ENCODE results near the gene SDCCAG8. TPM values are rescaled to one million over a fixed set of nuclear protein-coding genes. Genes with fewer than 3 reads are reported as not detected.
"Not testable (repeated sequence)": the region's sequence is repeated elsewhere in the genome, so short reads cannot be mapped to it uniquely, and the experiment has no call there.

Gene SDCCAG8
- total RNA-seq, 1 donor from 2014 or later, result 24.5 TPM

- H3K79me2 ChIP-seq (ENCODE audit: insufficient read depth, low read length), result peaks cover 5% of the 10 kb centered on the region
- Mint-ChIP-seq H3K4me3 (ENCODE audit: unreplicated experiment) (no peak overlapping the region), H3K27ac (ENCODE audit: unreplicated experiment) (no peak overlapping the region), H3K9me3 (ENCODE audit: unreplicated experiment) (no peaks in the 10 kb centered on the region), H3K27me3 (ENCODE audit: low read depth, unreplicated experiment) (no peaks in the 10 kb centered on the region), H3K36me3 (ENCODE audit: low read depth, unreplicated experiment) (peaks cover 33% of the 10 kb centered on the region), H3K4me1 (ENCODE audit: low read depth, unreplicated experiment) (peaks cover 10% of the 10 kb centered on the region)
- no peak overlapping the region for H3K9ac ChIP-seq (ENCODE audit: low read length)
- H3K27ac ChIP-seq (ENCODE audit: low read depth, low read length), result no peak overlapping the region
- H3K9me3 ChIP-seq (ENCODE audit: insufficient read depth, low read depth, low read length), result no peaks in the 10 kb centered on the region
- DNase-seq (ENCODE audit: low read depth), result no peak
- H4K20me1 ChIP-seq (ENCODE audit: insufficient read depth, low read length), result peaks cover 11% of the 10 kb centered on the region
- H3K27me3 ChIP-seq (ENCODE audit: insufficient read depth, low read length), result no peaks in the 10 kb centered on the region
- no peaks in the 10 kb centered on the region for H3K4me1 ChIP-seq (ENCODE audit: insufficient read depth, low read length)
- H2AFZ ChIP-seq (ENCODE audit: low read depth, low read length), result no peak overlapping the region
- peaks cover 30% of the 10 kb centered on the region for H3K36me3 ChIP-seq (ENCODE audit: insufficient read depth, low read length)
- H3K4me2 ChIP-seq (ENCODE audit: low read length), result no peak overlapping the region
- H3K4me3 ChIP-seq (ENCODE audit: insufficient read depth, low read depth, low read length), result no peak overlapping the region
- no peak for TF ChIP-seq EZH2 (IDR thresholded peaks at IDR 0.05; ENCODE audit: insufficient read depth, low read length)
- TF ChIP-seq, protein P1, sequence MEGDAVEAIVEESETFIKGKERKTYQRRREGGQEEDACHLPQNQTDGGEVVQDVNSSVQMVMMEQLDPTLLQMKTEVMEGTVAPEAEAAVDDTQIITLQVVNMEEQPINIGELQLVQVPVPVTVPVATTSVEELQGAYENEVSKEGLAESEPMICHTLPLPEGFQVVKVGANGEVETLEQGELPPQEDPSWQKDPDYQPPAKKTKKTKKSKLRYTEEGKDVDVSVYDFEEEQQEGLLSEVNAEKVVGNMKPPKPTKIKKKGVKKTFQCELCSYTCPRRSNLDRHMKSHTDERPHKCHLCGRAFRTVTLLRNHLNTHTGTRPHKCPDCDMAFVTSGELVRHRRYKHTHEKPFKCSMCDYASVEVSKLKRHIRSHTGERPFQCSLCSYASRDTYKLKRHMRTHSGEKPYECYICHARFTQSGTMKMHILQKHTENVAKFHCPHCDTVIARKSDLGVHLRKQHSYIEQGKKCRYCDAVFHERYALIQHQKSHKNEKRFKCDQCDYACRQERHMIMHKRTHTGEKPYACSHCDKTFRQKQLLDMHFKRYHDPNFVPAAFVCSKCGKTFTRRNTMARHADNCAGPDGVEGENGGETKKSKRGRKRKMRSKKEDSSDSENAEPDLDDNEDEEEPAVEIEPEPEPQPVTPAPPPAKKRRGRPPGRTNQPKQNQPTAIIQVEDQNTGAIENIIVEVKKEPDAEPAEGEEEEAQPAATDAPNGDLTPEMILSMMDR (IDR thresholded peaks at IDR 0.05; ENCODE audit: insufficient read depth, low read depth, low read length), result no peak
- no peak for FAIRE-seq
These were observed 79.5 kb downstream of the SDCCAG8 start for GRCh38 chr1:243335292-243335691.

DNA sequence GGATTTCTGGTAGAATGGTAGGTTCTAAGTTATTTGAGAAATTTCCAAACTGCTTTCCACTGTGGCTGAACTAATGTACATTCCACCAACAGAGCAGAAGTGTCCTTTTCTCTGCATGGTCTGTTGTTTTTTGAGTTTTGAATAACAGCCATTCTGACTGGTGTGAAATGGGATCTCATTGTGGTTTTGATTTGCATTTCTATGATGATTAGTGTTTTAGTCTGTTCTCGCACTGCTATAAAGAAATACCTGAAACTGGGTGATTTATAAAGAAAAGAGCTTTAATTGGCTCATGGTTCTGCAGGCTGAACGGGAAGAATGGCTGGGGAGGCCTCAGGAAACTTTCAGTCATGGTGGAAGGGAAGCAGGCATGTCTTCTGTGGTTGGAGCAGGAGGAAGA is 80.3 kb downstream of the SDCCAG8 start:
- Histone ChIP-seq H3K79me2 (ENCODE audit: insufficient read depth, low read length) (peaks cover 5% of the 10 kb centered on the region), H3K27me3 (ENCODE audit: insufficient read depth, low read length) (no peaks in the 10 kb centered on the region), H3K9me3 (ENCODE audit: insufficient read depth, low read depth, low read length) (no peaks in the 10 kb centered on the region), H3K4me1 (ENCODE audit: insufficient read depth, low read length) (no peaks in the 10 kb centered on the region), H3K27ac (ENCODE audit: low read depth, low read length) (no peak overlapping the region), H2AFZ (ENCODE audit: low read depth, low read length) (no peak overlapping the region), H4K20me1 (ENCODE audit: insufficient read depth, low read length) (peaks cover 11% of the 10 kb centered on the region), H3K4me2 (ENCODE audit: low read length) (no peak overlapping the region), H3K4me3 (ENCODE audit: insufficient read depth, low read depth, low read length) (no peak overlapping the region), H3K9ac (ENCODE audit: low read length) (no peak overlapping the region), H3K36me3 (ENCODE audit: insufficient read depth, low read length) (peaks cover 22% of the 10 kb centered on the region)
- Mint-ChIP-seq H3K9me3 (ENCODE audit: unreplicated experiment) (no peaks in the 10 kb centered on the region), H3K27ac (ENCODE audit: unreplicated experiment) (no peak overlapping the region), H3K4me1 (ENCODE audit: low read depth, unreplicated experiment) (peaks cover 10% of the 10 kb centered on the region), H3K36me3 (ENCODE audit: low read depth, unreplicated experiment) (peaks cover 30% of the 10 kb centered on the region), H3K27me3 (ENCODE audit: low read depth, unreplicated experiment) (no peaks in the 10 kb centered on the region), H3K4me3 (ENCODE audit: unreplicated experiment) (no peak overlapping the region)
- FAIRE-seq, result no peak
- no peak for DNase-seq (ENCODE audit: low read depth)
- TF ChIP-seq, protein P1 (IDR thresholded peaks at IDR 0.05; ENCODE audit: insufficient read depth, low read depth, low read length), result no peak
- no peak for TF ChIP-seq EZH2 (IDR thresholded peaks at IDR 0.05; ENCODE audit: insufficient read depth, low read length)

DNA sequence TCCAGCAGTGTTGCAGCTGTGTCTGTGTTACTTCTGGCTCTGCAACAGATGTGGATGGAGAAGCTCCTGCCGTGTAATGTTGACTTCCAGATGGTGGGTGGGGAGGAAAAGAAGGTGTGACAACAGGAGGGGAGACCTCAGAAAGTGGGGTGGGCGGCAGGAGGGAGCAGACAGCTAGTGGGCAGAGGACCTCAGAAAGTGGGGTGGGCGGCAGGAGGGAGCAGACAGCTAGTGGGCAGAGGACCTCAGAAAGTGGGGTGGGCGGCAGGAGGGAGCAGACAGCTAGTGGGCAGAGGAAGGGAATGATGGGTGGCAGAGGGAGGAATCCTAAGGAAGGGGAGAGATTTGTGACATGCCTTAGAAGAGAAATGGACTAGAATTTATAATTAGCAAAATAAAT is 83.0 kb downstream of the SDCCAG8 start:
- H3K36me3 Mint-ChIP-seq (ENCODE audit: low read depth, unreplicated experiment), result peaks cover 16% of the 10 kb centered on the region

More for the DNA sequence above, 83.0 kb downstream of the SDCCAG8 start:
- H3K27me3 Mint-ChIP-seq (ENCODE audit: low read depth, unreplicated experiment); H3K9me3 ChIP-seq (ENCODE audit: insufficient read depth, low read depth, low read length); H3K27ac Mint-ChIP-seq (ENCODE audit: unreplicated experiment); H3K4me3 ChIP-seq (ENCODE audit: insufficient read depth, low read depth, low read length); H4K20me1 ChIP-seq (ENCODE audit: insufficient read depth, low read length); H3K4me3 Mint-ChIP-seq (ENCODE audit: unreplicated experiment); DNase-seq (ENCODE audit: low read depth); H3K79me2 ChIP-seq (ENCODE audit: insufficient read depth, low read length); H3K4me1 Mint-ChIP-seq (ENCODE audit: low read depth, unreplicated experiment); H3K9me3 Mint-ChIP-seq (ENCODE audit: unreplicated experiment); H3K27me3 ChIP-seq (ENCODE audit: insufficient read depth, low read length); H3K9ac ChIP-seq (ENCODE audit: low read length); H3K4me1 ChIP-seq (ENCODE audit: insufficient read depth, low read length); H3K4me2 ChIP-seq (ENCODE audit: low read length); FAIRE-seq; H3K27ac ChIP-seq (ENCODE audit: low read depth, low read length); H2AFZ ChIP-seq (ENCODE audit: low read depth, low read length): not testable (repeated sequence)
- peaks cover 16% of the 10 kb centered on the region for H3K36me3 ChIP-seq (ENCODE audit: insufficient read depth, low read length)

Measured in astrocyte (in vitro differentiated cells and primary cell).